ENCODE results near the gene ESF1. TPM values are rescaled to one million over a fixed set of nuclear protein-coding genes. Genes with fewer than 3 reads are reported as not detected.
A peak's percentile ranks its signal among the peaks of the same experiment; 100 is the strongest.

ESF1 gene
- total RNA-seq, 1 donor from 2014 or later: 18.9 TPM

GRCh38 chr20:13753436-13754036 lies 31.2 kb downstream of the ESF1 start:
- H3K27me3 Mint-ChIP-seq (ENCODE audit: low read depth): no peaks in the 10 kb centered on the region
- TF ChIP-seq, protein P1, sequence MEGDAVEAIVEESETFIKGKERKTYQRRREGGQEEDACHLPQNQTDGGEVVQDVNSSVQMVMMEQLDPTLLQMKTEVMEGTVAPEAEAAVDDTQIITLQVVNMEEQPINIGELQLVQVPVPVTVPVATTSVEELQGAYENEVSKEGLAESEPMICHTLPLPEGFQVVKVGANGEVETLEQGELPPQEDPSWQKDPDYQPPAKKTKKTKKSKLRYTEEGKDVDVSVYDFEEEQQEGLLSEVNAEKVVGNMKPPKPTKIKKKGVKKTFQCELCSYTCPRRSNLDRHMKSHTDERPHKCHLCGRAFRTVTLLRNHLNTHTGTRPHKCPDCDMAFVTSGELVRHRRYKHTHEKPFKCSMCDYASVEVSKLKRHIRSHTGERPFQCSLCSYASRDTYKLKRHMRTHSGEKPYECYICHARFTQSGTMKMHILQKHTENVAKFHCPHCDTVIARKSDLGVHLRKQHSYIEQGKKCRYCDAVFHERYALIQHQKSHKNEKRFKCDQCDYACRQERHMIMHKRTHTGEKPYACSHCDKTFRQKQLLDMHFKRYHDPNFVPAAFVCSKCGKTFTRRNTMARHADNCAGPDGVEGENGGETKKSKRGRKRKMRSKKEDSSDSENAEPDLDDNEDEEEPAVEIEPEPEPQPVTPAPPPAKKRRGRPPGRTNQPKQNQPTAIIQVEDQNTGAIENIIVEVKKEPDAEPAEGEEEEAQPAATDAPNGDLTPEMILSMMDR (conservative IDR thresholded peaks at IDR 0.05): no peak
- H3K9me3 Mint-ChIP-seq: no peaks in the 10 kb centered on the region
- no peak overlapping the region for H3K4me3 Mint-ChIP-seq
- H3K27ac Mint-ChIP-seq (ENCODE audit: unreplicated experiment): no peak overlapping the region
- no peaks in the 10 kb centered on the region for H3K4me1 Mint-ChIP-seq
- DNase-seq (ENCODE audit: low read depth, low spot score): no peak
- H3K36me3 Mint-ChIP-seq (ENCODE audit: low read depth): peaks cover 12% of the 10 kb centered on the region

DNA sequence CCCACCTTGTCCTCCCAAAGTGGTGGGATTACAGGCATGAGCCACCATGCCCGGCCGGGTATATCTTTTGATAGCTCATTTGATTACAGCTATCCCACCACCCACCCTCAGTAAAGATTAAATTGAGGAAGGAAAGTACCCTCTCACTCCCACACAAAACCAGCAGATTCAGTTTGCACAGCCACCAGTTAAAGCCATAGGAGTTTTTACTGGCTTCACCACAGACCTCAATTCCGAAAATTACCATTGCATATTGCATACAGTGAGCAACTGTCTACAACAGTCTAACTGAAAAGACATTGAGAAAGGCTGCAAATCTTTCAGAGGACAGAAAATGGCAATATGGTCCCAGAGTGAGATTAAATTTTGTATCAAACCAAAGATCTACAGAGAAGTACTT lies 34.9 kb downstream of the ESF1 start:
- DNase-seq (ENCODE audit: low read depth, low spot score): no peak
- peaks cover 2% of the 10 kb centered on the region for H3K9me3 Mint-ChIP-seq
- no peaks in the 10 kb centered on the region for H3K27me3 Mint-ChIP-seq (ENCODE audit: low read depth)
- no peak overlapping the region for H3K4me3 Mint-ChIP-seq
- TF ChIP-seq, protein P1 (conservative IDR thresholded peaks at IDR 0.05): no peak
- peaks cover 2% of the 10 kb centered on the region for H3K4me1 Mint-ChIP-seq
- H3K36me3 Mint-ChIP-seq (ENCODE audit: low read depth): peaks cover 13% of the 10 kb centered on the region
- H3K27ac Mint-ChIP-seq (ENCODE audit: unreplicated experiment): no peak overlapping the region

- Mint-ChIP-seq H3K27ac (ENCODE audit: unreplicated experiment) (no peak overlapping the region), H3K4me3 (no peak overlapping the region), H3K36me3 (ENCODE audit: low read depth) (peaks cover 38% of the 10 kb centered on the region), H3K4me1 (peaks cover 5% of the 10 kb centered on the region), H3K9me3 (peaks cover 17% of the 10 kb centered on the region), H3K27me3 (ENCODE audit: low read depth) (no peaks in the 10 kb centered on the region)
- TF ChIP-seq, protein P1 (conservative IDR thresholded peaks at IDR 0.05): no peak
- DNase-seq (ENCODE audit: low read depth, low spot score): no peak
Measured at GRCh38 chr20:13745784-13746183, 38.9 kb downstream of the ESF1 start.

- Mint-ChIP-seq H3K36me3 (ENCODE audit: low read depth) (peaks cover 49% of the 10 kb centered on the region), H3K4me1 (peaks cover 5% of the 10 kb centered on the region), H3K9me3 (peaks cover 21% of the 10 kb centered on the region), H3K4me3 (no peak overlapping the region), H3K27me3 (ENCODE audit: low read depth) (no peaks in the 10 kb centered on the region), H3K27ac (ENCODE audit: unreplicated experiment) (peak overlapping the region; percentile 13)
- no peak for DNase-seq (ENCODE audit: low read depth, low spot score)
- TF ChIP-seq, protein P1 (conservative IDR thresholded peaks at IDR 0.05): no peak
Measured at GRCh38 chr20:13744352-13744751, 40.4 kb downstream of the ESF1 start.

- Mint-ChIP-seq H3K36me3 (ENCODE audit: low read depth) (peaks cover 60% of the 10 kb centered on the region), H3K4me3 (no peak overlapping the region), H3K27me3 (ENCODE audit: low read depth) (no peaks in the 10 kb centered on the region), H3K27ac (ENCODE audit: unreplicated experiment) (no peak overlapping the region), H3K9me3 (peaks cover 21% of the 10 kb centered on the region), H3K4me1 (peaks cover 5% of the 10 kb centered on the region)
- DNase-seq (ENCODE audit: low read depth, low spot score): no peak
- TF ChIP-seq, protein P1 (conservative IDR thresholded peaks at IDR 0.05): no peak
Measured at GRCh38 chr20:13741879-13742278, 42.8 kb downstream of the ESF1 start.

All from neural crest cell (in vitro differentiated cells).